T-helper 17 cell (primary cell): ENCODE measurements around the gene MPLKIP. TPM values are rescaled to one million over a fixed set of nuclear protein-coding genes. Genes with fewer than 3 reads are reported as not detected.
"Not testable (repeated sequence)": the region's sequence is repeated elsewhere in the genome, so short reads cannot be mapped to it uniquely, and the experiment has no call there.

Experiments
- ATAC-seq: fragments of 150-1000 bp; cut with Tn5 transposase; 2 replicates; pipeline ENCODE4 v1.10.0; 2021; ENCODE audit warnings: mild to moderate bottlenecking, moderate library complexity
- DNase-seq, 3 donors: peaks; one replicate each; pipeline versions ENCODE4 v3.0.0 to v3.0.0-alpha.2; 2020 to 2021
- H3K9me3 ChIP-seq: one replicate; pipeline ENCODE4 v1.7.0; 2013; ENCODE audit warnings: low read length, mild to moderate bottlenecking; ENCODE audit not compliant: control insufficient read depth, poor library complexity, severe bottlenecking
- H3K27ac Mint-ChIP-seq: one replicate; pipeline ENCODE4 v1.8.0; 2022; ENCODE audit warnings: mild to moderate bottlenecking, moderate library complexity, mixed read lengths
- H3K27me3 Mint-ChIP-seq: one replicate; pipeline ENCODE4 v1.8.0; 2022; ENCODE audit warnings: mixed read lengths
- H3K36me3 Mint-ChIP-seq: one replicate; pipeline ENCODE4 v1.8.0; 2022; ENCODE audit warnings: low read depth, mixed read lengths
- H3K4me1 Mint-ChIP-seq: one replicate; pipeline ENCODE4 v1.8.0; 2022; ENCODE audit warnings: mild to moderate bottlenecking, mixed read lengths
- H3K4me3 Mint-ChIP-seq: one replicate; pipeline ENCODE4 v1.8.0; 2022; ENCODE audit warnings: mild to moderate bottlenecking, moderate library complexity, mixed read lengths
- total RNA-seq, 4 donors: library from RNA in 2 of 4; stranded (reverse) in 2 of 4; gene quantifications; one replicate each; pipeline ENCODE4 v1.2.3 and lab custom pipeline; 2022 to 2026

Gene MPLKIP
- total RNA-seq (10 to 100 TPM; 12.0 to 17.3 TPM), total RNA-seq (lab: John Stamatoyannopoulos, UW) (12.1 to 19.6 reads per million in 2 donors)

DNA sequence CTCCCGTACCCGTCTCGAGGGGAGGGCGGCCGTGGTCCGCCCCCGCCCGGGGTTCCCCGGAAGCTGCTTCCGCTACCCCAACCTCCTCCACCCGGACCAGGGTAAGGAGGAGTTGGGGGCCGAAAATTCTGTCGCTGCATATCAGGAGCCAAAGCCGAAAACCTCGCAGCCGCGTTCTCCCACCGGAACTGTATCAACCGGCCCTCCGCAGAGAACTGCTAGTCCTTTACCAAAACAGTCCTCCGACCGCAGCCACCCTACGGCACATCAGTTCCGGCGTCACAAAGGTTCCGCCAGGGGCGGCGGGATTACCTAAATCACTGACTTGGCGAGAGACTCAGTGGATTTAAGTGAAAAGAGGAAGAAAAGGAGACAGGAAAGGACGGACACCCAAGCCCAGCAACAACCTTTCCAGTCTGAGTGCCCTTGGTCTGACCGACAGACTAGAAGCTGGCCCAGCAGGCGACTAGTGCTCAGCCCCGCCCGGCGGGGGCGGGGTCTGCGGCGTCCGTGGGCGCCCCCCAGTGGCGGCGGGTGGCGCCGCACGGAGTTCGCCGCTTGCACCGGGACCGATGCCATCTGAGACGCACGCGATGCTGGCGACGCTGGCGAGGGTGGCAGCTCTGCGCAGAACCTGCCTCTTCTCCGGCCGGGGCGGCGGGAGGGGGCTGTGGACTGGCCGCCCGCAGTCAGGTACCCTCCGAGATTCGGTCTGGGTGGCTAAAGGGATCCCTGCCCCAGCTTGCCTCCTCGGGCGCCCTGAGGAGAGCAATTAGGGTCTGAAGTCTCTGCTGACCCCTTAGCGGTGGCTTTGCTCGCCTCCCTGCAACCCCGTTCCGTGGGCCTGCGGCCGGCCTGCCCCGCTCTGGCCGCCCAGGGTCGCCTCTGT, at the start of gene MPLKIP, which contains the start of gene SUGCT:
TSS of gene MPLKIP (minus strand) at position 195 of the 889 bp plus-strand sequence. CDS start at position 140, 55 bp downstream.
TSS of gene SUGCT (plus strand) at position 578 of the 889 bp plus-strand sequence.
- H3K4me1 Mint-ChIP-seq, result peaks cover 13% of the 10 kb centered on the region
- H3K36me3 Mint-ChIP-seq, result no peaks in the 10 kb centered on the region
- H3K9me3 ChIP-seq, result no peaks in the 10 kb centered on the region
- H3K27ac Mint-ChIP-seq, result peak within 1 kb of the TSS; percentile 79
- ATAC-seq (peak; percentile 92), DNase-seq (peak; percentile 78 to 83 (median 81))
- H3K4me3 Mint-ChIP-seq, result peak within 1 kb of the TSS; percentile 91
- H3K27me3 Mint-ChIP-seq, result peaks cover 7% of the 10 kb centered on the region

GRCh38 chr7:40182452-40182851, 48.0 kb upstream of the MPLKIP start:
- Mint-ChIP-seq H3K36me3 (no peaks in the 10 kb centered on the region), H3K27me3 (no peaks in the 10 kb centered on the region), H3K4me3 (no peak overlapping the region), H3K4me1 (no peaks in the 10 kb centered on the region), H3K27ac (no peak overlapping the region)
- DNase-seq (no peak), ATAC-seq (no peak)
- no peaks in the 10 kb centered on the region for H3K9me3 ChIP-seq

GRCh38 chr7:40177071-40177470, 42.6 kb upstream of the MPLKIP start:
- no peak overlapping the region for H3K27ac Mint-ChIP-seq
- H3K4me1 Mint-ChIP-seq, result no peaks in the 10 kb centered on the region
- no peaks in the 10 kb centered on the region for H3K36me3 Mint-ChIP-seq
- H3K4me3 Mint-ChIP-seq, result no peak overlapping the region
- H3K9me3 ChIP-seq, result no peaks in the 10 kb centered on the region
- DNase-seq (no peak), ATAC-seq (no peak)
- peaks cover 20% of the 10 kb centered on the region for H3K27me3 Mint-ChIP-seq

DNA sequence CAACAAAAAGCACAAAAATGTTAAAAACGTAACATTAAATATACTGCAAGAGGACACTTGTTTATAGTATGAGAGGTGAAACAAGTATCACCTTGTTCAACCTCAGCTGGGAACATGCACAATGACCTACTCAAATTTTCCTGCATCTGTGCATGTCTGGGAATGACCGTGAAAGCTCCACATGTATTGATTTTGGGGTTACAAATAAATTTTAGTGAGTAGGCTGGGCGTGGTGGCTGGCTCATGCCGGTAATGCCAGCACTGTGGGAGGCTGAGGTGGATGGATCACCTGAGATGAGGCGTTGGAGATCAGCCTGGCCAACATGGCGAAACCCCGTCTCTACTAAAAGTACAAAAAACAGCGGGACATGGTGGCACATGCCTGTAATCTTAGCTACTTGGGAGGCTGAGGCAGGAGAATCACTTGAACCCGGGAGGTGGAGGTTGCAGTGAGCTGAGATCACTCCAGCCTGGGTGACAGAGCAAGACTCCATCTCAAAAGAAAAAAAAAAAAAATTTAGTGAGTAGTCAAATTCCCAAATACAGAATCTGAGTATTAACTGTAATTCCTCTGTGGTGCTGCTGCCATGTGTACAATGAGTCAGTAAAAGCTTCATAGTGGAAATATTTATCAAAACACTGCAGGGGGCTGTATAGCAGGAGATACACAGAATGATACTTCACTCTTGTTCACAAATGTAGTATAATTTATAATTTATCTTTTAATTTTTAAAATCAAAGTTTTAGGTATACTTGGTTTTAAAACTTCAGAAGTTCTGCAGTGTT, 41.5 kb upstream of the MPLKIP start:
- H3K4me1 Mint-ChIP-seq, result no peaks in the 10 kb centered on the region
- no peaks in the 10 kb centered on the region for H3K9me3 ChIP-seq
- H3K36me3 Mint-ChIP-seq, result no peaks in the 10 kb centered on the region
- ATAC-seq (no peak), DNase-seq (no peak)
- peaks cover 27% of the 10 kb centered on the region for H3K27me3 Mint-ChIP-seq
- H3K4me3 Mint-ChIP-seq, result no peak overlapping the region
- H3K27ac Mint-ChIP-seq, result no peak overlapping the region

- not testable (repeated sequence) for H3K9me3 ChIP-seq, H3K4me3 Mint-ChIP-seq, H3K4me1 Mint-ChIP-seq, ATAC-seq, H3K36me3 Mint-ChIP-seq, H3K27ac Mint-ChIP-seq, DNase-seq
- H3K27me3 Mint-ChIP-seq, result peaks cover 27% of the 10 kb centered on the region
These were observed 40.8 kb upstream of the MPLKIP start for GRCh38 chr7:40175256-40175655.

GRCh38 chr7:40173121-40173520, 38.7 kb upstream of the MPLKIP start:
- not testable (repeated sequence) for H3K27ac Mint-ChIP-seq, H3K4me1 Mint-ChIP-seq, H3K36me3 Mint-ChIP-seq, DNase-seq, ATAC-seq, H3K4me3 Mint-ChIP-seq, H3K9me3 ChIP-seq
- H3K27me3 Mint-ChIP-seq, result peaks cover 40% of the 10 kb centered on the region

DNA sequence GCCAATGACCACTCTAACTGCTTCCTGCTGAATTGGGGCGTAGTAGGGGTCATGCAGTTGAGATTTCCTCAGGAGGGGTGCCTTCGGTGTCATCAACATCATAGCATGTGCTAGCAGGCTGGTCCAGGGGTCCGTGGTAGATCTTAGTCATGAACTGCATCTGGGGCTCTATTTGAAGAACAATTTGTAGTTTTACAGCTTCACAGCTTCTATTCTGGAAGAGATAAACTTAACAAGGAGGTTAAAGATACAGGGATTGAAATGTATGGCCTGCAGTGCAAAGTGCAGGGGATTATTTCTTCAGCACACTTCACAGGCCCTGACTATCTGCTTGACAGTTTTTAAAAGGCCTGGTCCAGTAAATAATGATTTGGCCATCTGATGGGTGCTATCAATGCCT, 33.8 kb upstream of the MPLKIP start:
- H3K9me3 ChIP-seq, H3K4me1 Mint-ChIP-seq, ATAC-seq, H3K4me3 Mint-ChIP-seq, H3K27ac Mint-ChIP-seq, DNase-seq, H3K36me3 Mint-ChIP-seq: not testable (repeated sequence)
- H3K27me3 Mint-ChIP-seq, result peaks cover 31% of the 10 kb centered on the region

DNA sequence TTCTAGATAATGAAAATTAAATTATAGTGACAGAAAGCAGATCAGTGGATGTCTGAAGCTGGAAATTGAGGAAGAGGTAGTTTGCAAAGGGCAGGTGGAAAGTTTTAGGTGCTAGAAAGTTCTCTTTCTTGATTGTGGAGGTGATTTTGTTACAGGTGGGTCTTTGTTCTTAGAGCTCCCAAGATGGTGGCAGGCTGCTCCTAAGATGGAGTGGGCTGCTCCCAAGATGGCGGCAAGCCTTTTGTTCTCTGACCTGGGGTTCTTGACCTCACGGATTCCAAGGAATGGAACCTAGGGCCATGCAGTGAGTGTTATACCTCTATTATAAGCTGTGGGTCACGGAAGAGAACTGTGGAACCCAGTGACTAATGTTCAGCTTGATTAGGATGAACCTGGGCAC, 32.9 kb upstream of the MPLKIP start:
- Mint-ChIP-seq H3K4me3 (no peak overlapping the region), H3K4me1 (no peaks in the 10 kb centered on the region), H3K27me3 (peaks cover 23% of the 10 kb centered on the region), H3K27ac (no peak overlapping the region), H3K36me3 (no peaks in the 10 kb centered on the region)
- ATAC-seq (no peak), DNase-seq (no peak)
- H3K9me3 ChIP-seq, result no peaks in the 10 kb centered on the region

DNA sequence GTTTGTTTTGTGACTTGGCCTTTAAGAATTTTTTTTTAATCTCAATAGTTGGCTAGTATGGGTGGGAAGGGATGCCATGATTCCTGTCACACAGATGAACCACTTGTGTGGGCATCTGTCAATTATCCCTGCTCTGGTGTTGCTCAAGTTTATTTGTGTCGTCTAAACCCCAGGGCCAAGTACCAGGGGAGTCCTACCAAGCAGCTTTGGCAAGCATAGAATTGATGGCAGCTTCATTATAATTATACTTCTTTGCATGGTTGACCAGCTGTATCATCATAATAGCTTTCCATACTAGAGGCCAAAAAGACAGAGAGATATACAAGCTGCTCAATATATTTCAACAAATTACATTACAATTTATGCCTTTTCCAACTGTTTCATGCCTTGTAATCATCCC, 30.8 kb upstream of the MPLKIP start:
- Mint-ChIP-seq H3K4me3 (no peak overlapping the region), H3K27me3 (peaks cover 17% of the 10 kb centered on the region), H3K36me3 (no peaks in the 10 kb centered on the region), H3K4me1 (no peaks in the 10 kb centered on the region), H3K27ac (no peak overlapping the region)
- DNase-seq (no peak), ATAC-seq (no peak)
- H3K9me3 ChIP-seq, result no peaks in the 10 kb centered on the region

- ATAC-seq (no peak), DNase-seq (no peak)
- no peaks in the 10 kb centered on the region for H3K9me3 ChIP-seq
- no peak overlapping the region for H3K4me3 Mint-ChIP-seq
- no peak overlapping the region for H3K27ac Mint-ChIP-seq
- H3K36me3 Mint-ChIP-seq, result no peaks in the 10 kb centered on the region
- H3K27me3 Mint-ChIP-seq, result peaks cover 4% of the 10 kb centered on the region
- no peaks in the 10 kb centered on the region for H3K4me1 Mint-ChIP-seq
These were observed 28.1 kb upstream of the MPLKIP start for GRCh38 chr7:40162516-40162915.

DNA sequence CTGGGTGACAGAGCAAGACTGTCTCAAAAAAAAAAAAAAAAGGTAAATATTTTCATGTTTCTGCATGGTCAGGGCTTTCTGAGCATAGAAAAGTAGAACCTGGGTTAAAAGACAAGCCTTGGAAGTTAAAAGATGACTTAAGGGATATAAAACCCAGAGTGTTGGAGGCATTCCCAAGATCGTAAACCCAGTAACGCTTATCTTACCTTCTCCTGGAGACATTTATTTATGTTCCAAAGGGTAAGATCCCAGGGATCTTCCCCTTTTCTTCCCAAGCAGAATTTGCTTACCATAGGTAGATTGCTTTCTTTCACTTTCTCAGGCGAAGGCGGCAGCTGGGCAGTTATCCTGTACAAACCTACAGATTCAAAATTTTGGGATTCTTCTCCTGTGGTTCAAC, 22.6 kb upstream of the MPLKIP start:
- DNase-seq (no peak), ATAC-seq (no peak)
- H3K4me3 Mint-ChIP-seq, result no peak overlapping the region
- no peaks in the 10 kb centered on the region for H3K4me1 Mint-ChIP-seq
- no peak overlapping the region for H3K27ac Mint-ChIP-seq
- H3K9me3 ChIP-seq, result no peaks in the 10 kb centered on the region
- no peaks in the 10 kb centered on the region for H3K36me3 Mint-ChIP-seq
- peaks cover 4% of the 10 kb centered on the region for H3K27me3 Mint-ChIP-seq

- Mint-ChIP-seq H3K27me3 (peaks cover 10% of the 10 kb centered on the region), H3K4me3 (no peak overlapping the region), H3K36me3 (peaks cover 3% of the 10 kb centered on the region), H3K27ac (no peak overlapping the region), H3K4me1 (peaks cover 4% of the 10 kb centered on the region)
- no peak for DNase-seq
- ATAC-seq, result no peak
- no peaks in the 10 kb centered on the region for H3K9me3 ChIP-seq
These were observed 17.1 kb upstream of the MPLKIP start for GRCh38 chr7:40151504-40151903.

DNA sequence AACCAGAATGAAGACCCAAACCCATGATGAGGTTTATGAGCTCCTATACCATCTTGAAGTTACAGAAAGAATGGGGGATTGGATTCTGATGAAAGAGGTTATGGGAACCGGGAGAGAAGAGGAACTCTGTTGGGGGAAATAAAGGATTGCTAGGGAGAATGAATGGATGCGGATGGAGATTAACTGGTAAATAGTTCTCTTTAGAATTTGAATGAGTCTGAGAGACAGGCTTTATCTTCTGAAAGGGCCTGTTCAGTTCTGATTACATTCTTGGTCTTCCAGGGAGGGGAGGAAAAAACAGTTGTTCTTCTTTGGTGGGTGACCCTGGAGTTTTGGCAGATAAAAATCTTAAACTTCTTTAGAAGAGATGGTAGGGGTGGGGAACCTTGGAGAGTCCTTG, 14.2 kb upstream of the MPLKIP start:
- no peaks in the 10 kb centered on the region for H3K9me3 ChIP-seq
- H3K27ac Mint-ChIP-seq, result no peak overlapping the region
- peaks cover 30% of the 10 kb centered on the region for H3K27me3 Mint-ChIP-seq
- ATAC-seq (no peak), DNase-seq (no peak)
- peaks cover 4% of the 10 kb centered on the region for H3K4me1 Mint-ChIP-seq
- H3K36me3 Mint-ChIP-seq, result peaks cover 3% of the 10 kb centered on the region
- no peak overlapping the region for H3K4me3 Mint-ChIP-seq
